Activated T-cell treated with anti-CD3 and anti-CD28 coated beads for 24 hours (primary cell): Measurements from ENCODE around the gene MAGI2.

Experiments used
- DNase-seq: peaks from one replicate; pipeline ENCODE4 v3.0.0-alpha.2; 2020; ENCODE audit warnings: low read depth

MAGI2 gene

GRCh38 chr7:78407031-78407430 lies 1046.4 kb downstream of the MAGI2 start:
- DNase-seq = no peak

- DNase-seq = no peak
Measured at GRCh38 chr7:78406531-78406930, 1046.9 kb downstream of the MAGI2 start.

GRCh38 chr7:78402096-78402495 lies 1051.4 kb downstream of the MAGI2 start:
- no peak for DNase-seq

GRCh38 chr7:78400038-78400437 lies 1053.4 kb downstream of the MAGI2 start:
- no peak for DNase-seq

GRCh38 chr7:78399033-78399769 lies 1054.3 kb downstream of the MAGI2 start:
- no peak for DNase-seq

GRCh38 chr7:78398576-78398975 lies 1054.9 kb downstream of the MAGI2 start:
- DNase-seq = no peak

GRCh38 chr7:78398081-78398480 lies 1055.4 kb downstream of the MAGI2 start:
- DNase-seq = no peak

- no peak for DNase-seq
Measured at GRCh38 chr7:78396210-78396609, 1057.3 kb downstream of the MAGI2 start.

- DNase-seq = no peak
Measured at GRCh38 chr7:78395298-78396036, 1058.0 kb downstream of the MAGI2 start.

- no peak for DNase-seq
Measured at GRCh38 chr7:78389022-78389421, 1064.4 kb downstream of the MAGI2 start.

GRCh38 chr7:78386520-78386919 lies 1066.9 kb downstream of the MAGI2 start:
- DNase-seq = no peak

GRCh38 chr7:78383096-78383880 lies 1070.2 kb downstream of the MAGI2 start:
- no peak for DNase-seq

- no peak for DNase-seq
Measured at GRCh38 chr7:78379148-78379547, 1074.3 kb downstream of the MAGI2 start.

- no peak for DNase-seq
Measured at GRCh38 chr7:78377532-78377931, 1075.9 kb downstream of the MAGI2 start.

- no peak for DNase-seq
Measured at GRCh38 chr7:78370936-78371335, 1082.5 kb downstream of the MAGI2 start.

- DNase-seq = no peak
Measured at GRCh38 chr7:78368771-78369170, 1084.7 kb downstream of the MAGI2 start.

GRCh38 chr7:78367280-78367773 lies 1086.1 kb downstream of the MAGI2 start:
- no peak for DNase-seq

- no peak for DNase-seq
Measured at GRCh38 chr7:78363866-78364265, 1089.6 kb downstream of the MAGI2 start.

- no peak for DNase-seq
Measured at GRCh38 chr7:78359836-78360235, 1093.6 kb downstream of the MAGI2 start.

- no peak for DNase-seq
Measured at GRCh38 chr7:78357709-78358108, 1095.8 kb downstream of the MAGI2 start.

- DNase-seq = no peak
Measured at GRCh38 chr7:78355834-78356233, 1097.6 kb downstream of the MAGI2 start.

GRCh38 chr7:78350926-78351325 lies 1102.5 kb downstream of the MAGI2 start:
- no peak for DNase-seq

GRCh38 chr7:78350391-78350790 lies 1103.1 kb downstream of the MAGI2 start:
- DNase-seq = no peak
